GM19397 (cell line): ENCODE measurements around the gene TGFB2.

Experiments
- ATAC-seq: cut with Tn5 transposase; IDR thresholded peaks from one replicate; pipeline ENCODE4 v1.9.1; 2021; ENCODE audit warnings: mild to moderate bottlenecking, moderate library complexity; ENCODE audit not compliant: unreplicated experiment

TGFB2 gene

GRCh38 chr1:218330043-218330623 lies 15.0 kb upstream of the TGFB2 start:
- no peak for ATAC-seq

- no peak for ATAC-seq
Observed at GRCh38 chr1:218332416-218332815, 12.7 kb upstream of the TGFB2 start.

- ATAC-seq: no peak
Observed at GRCh38 chr1:218336328-218336727, 8.8 kb upstream of the TGFB2 start.

GRCh38 chr1:218339267-218339831 lies 5.8 kb upstream of the TGFB2 start:
- ATAC-seq: no peak

- ATAC-seq: no peak
Observed at GRCh38 chr1:218341325-218341724, 3.8 kb upstream of the TGFB2 start.

- no peak for ATAC-seq
Observed at GRCh38 chr1:218342091-218342490, 3.0 kb upstream of the TGFB2 start.

- peak; percentile 56 for ATAC-seq
Observed at GRCh38 chr1:218345673-218346390, 696 bp downstream of the TGFB2 start.

- ATAC-seq: no peak
Observed at GRCh38 chr1:218346391-218347204, 1.5 kb downstream of the TGFB2 start.

- ATAC-seq: no peak
Observed at GRCh38 chr1:218347336-218347722, 2.2 kb downstream of the TGFB2 start.

GRCh38 chr1:218347723-218348627 lies 2.8 kb downstream of the TGFB2 start:
- no peak for ATAC-seq

GRCh38 chr1:218348628-218349071 lies 3.5 kb downstream of the TGFB2 start:
- no peak for ATAC-seq

GRCh38 chr1:218349348-218350034 lies 4.4 kb downstream of the TGFB2 start:
- ATAC-seq: no peak

- no peak for ATAC-seq
Observed at GRCh38 chr1:218350035-218350525, 4.9 kb downstream of the TGFB2 start.

- ATAC-seq: no peak
Observed at GRCh38 chr1:218350801-218351266, 5.7 kb downstream of the TGFB2 start.

GRCh38 chr1:218351391-218352074 lies 6.4 kb downstream of the TGFB2 start:
- peak; percentile 64 for ATAC-seq

- ATAC-seq: no peak
Observed at GRCh38 chr1:218352075-218352438, 6.9 kb downstream of the TGFB2 start.

- ATAC-seq: no peak
Observed at GRCh38 chr1:218353656-218354055, 8.5 kb downstream of the TGFB2 start.

GRCh38 chr1:218355278-218355677 lies 10.1 kb downstream of the TGFB2 start:
- ATAC-seq: no peak
